Measurements from ENCODE around the gene SEPTIN3.

SEPTIN3 gene

DNA sequence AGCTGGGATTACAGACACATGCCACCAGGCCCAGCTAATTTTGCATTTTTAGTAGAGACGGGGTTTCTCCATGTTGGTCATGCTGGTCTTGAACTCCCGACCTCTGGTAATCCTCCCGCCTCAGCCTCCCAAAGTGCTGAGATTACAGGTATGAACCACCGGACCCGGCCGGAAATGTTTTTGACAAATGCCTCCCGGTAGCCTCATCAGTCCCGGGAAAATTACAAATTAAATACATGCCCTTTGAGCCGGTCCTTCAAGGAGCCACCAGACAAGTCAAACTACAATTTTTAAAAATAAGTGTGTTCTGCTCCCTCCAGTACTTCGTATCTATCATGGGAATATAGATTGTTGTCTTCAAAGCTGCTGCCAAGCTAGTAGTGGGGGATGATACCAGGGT, 46.9 kb downstream of the SEPTIN3 start:
- no peak for DNase-seq (ENCODE audit: low read depth in 2 of 2)

DNA sequence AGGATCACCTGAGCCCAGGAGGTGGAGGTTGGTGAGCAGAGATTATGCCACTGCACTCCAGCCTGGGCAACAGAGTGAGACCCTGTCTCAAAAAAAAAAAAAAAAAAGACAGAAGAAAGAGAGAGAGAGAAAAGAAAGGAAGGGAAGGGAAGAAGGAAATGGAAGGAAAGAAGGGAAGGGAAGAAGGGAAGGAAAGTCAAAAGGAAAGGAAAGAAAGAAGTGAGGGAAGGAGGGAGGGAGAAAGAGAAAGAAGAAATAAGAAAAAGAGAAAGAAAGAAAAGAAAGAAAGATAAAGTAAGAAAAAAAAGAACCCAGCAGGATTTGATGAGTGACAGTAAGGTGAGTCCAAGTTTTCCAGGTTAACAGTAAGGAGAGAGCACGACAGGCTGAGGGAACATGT, 49.0 kb downstream of the SEPTIN3 start:
- no peak for DNase-seq (ENCODE audit: low read depth in 2 of 2)
